GM10248 (cell line): ENCODE measurements around the gene OR51E2.

Source experiments
- CTCF ChIA-PET: fragments of 300-600 bp; sonication (Branson Sonifier 250); formaldehyde crosslinking; extraction: SDS; loops from one replicate; lab custom pipeline; 2021; ENCODE audit warnings: antibody characterized with exemption; lab: Yijun Ruan, JAX
- POLR2A ChIA-PET: fragments of 350-650 bp; sonication (Branson Sonifier 250); formaldehyde crosslinking; extraction: SDS; loops from one replicate; lab custom pipeline; 2020; ENCODE audit warnings: antibody characterized with exemption; lab: Yijun Ruan, JAX
- DNase-seq: peaks from one replicate; pipeline ENCODE4 v3.0.0; 2012; ENCODE audit errors: extremely low spot score
- TF ChIP-seq, protein P1 (sequence below): IDR thresholded peaks from 2 replicates; pipeline ENCODE4 v1.5.1; 2012; ENCODE audit warnings: mild to moderate bottlenecking, low read depth; ENCODE audit errors: extremely low read depth, missing control alignments, control extremely low read depth

Gene OR51E2

GRCh38 chr11:4682623-4683419 lies 14.8 kb downstream of the OR51E2 start:
- no peak for DNase-seq
- TF ChIP-seq, protein P1, sequence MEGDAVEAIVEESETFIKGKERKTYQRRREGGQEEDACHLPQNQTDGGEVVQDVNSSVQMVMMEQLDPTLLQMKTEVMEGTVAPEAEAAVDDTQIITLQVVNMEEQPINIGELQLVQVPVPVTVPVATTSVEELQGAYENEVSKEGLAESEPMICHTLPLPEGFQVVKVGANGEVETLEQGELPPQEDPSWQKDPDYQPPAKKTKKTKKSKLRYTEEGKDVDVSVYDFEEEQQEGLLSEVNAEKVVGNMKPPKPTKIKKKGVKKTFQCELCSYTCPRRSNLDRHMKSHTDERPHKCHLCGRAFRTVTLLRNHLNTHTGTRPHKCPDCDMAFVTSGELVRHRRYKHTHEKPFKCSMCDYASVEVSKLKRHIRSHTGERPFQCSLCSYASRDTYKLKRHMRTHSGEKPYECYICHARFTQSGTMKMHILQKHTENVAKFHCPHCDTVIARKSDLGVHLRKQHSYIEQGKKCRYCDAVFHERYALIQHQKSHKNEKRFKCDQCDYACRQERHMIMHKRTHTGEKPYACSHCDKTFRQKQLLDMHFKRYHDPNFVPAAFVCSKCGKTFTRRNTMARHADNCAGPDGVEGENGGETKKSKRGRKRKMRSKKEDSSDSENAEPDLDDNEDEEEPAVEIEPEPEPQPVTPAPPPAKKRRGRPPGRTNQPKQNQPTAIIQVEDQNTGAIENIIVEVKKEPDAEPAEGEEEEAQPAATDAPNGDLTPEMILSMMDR, result no peak
- ChIA-PET CTCF (interaction anchor here (0.8 to 2.1 kb wide), 3 partner anchors 9 to 14 kb away, joined by 3 to 8 read pairs (median 3); no protein-coding TSS in a partner anchor), POLR2A (no interaction called here)

GRCh38 chr11:4680341-4680740 lies 17.3 kb downstream of the OR51E2 start:
- ChIA-PET CTCF (interaction anchor here (1.2 to 1.8 kb wide), 2 partner anchors 16 to 43 kb away, joined by 5 to 6 read pairs; partner anchors contain the start of gene OR51D1), POLR2A (no interaction called here)
- no peak for DNase-seq
- TF ChIP-seq, protein P1, result no peak

- no peak for DNase-seq
- ChIA-PET POLR2A (no interaction called here), CTCF (interaction anchor here (1.5 to 1.9 kb wide), 2 partner anchors 9 to 41 kb away, joined by 3 to 4 read pairs; partner anchors contain the start of gene OR51D1)
- TF ChIP-seq, protein P1, result no peak
Measured at GRCh38 chr11:4677948-4678347, 19.7 kb downstream of the OR51E2 start.

GRCh38 chr11:4673781-4674180 lies 23.9 kb downstream of the OR51E2 start:
- DNase-seq, result no peak
- CTCF ChIA-PET, result interaction anchor here (1.1 kb wide), 1 partner anchor 9 kb away, joined by 3 read pairs; no protein-coding TSS in a partner anchor
- TF ChIP-seq, protein P1, result no peak
- POLR2A ChIA-PET, result no interaction called here

DNA sequence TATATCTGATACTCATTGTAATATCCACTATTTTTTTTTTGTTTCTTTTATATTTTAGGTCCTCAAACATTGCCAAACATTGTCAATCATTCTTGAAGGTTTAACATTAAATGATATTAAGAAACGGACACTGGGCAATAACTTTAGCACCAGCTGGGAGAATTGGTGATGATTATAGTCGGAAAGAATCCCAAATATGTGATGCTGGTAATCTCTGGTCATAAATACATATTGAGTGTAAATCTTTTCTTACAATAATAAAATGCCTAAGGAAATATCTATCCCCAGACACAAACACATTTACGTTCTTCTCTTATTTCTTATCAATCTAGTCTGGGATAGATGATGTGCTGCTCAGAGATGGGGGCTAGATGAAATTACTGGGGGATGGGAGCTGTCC lies 25.2 kb downstream of the OR51E2 start:
- ChIA-PET POLR2A (no interaction called here), CTCF (interaction anchor here (1.3 kb wide), 1 partner anchor 13 kb away, joined by 3 read pairs; no protein-coding TSS in a partner anchor)
- DNase-seq, result no peak
- TF ChIP-seq, protein P1, result no peak

DNA sequence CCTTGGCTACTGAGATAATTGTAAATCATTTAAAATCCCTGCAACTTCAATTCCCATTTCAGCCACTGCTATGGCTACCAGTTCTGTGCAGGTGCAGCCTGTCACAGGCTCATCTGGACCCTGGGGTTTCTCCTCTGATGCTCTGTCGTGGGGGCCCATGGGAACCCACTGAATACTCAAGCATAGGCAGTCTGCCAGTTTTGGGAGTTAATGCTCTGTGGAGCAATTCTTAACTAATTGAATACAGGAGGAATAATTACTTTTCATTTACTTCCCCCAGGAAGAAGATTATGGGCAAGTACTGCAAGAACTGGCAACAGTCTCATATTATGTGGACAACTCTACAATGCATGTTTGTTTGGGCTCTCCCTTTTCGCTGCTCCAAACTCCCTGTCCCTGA lies 25.9 kb downstream of the OR51E2 start:
- ChIA-PET CTCF (interaction anchor here (1.3 kb wide), 1 partner anchor 13 kb away, joined by 3 read pairs; no protein-coding TSS in a partner anchor), POLR2A (no interaction called here)
- TF ChIP-seq, protein P1, result no peak
- no peak for DNase-seq
